AG08396 (cell line): Measurements from ENCODE around the gene AGPAT3.

Source experiments
- DNase-seq: peaks from one replicate; pipeline ENCODE4 v3.0.0; 2012; ENCODE audit warnings: low spot score, mixed read lengths

AGPAT3 gene

DNA sequence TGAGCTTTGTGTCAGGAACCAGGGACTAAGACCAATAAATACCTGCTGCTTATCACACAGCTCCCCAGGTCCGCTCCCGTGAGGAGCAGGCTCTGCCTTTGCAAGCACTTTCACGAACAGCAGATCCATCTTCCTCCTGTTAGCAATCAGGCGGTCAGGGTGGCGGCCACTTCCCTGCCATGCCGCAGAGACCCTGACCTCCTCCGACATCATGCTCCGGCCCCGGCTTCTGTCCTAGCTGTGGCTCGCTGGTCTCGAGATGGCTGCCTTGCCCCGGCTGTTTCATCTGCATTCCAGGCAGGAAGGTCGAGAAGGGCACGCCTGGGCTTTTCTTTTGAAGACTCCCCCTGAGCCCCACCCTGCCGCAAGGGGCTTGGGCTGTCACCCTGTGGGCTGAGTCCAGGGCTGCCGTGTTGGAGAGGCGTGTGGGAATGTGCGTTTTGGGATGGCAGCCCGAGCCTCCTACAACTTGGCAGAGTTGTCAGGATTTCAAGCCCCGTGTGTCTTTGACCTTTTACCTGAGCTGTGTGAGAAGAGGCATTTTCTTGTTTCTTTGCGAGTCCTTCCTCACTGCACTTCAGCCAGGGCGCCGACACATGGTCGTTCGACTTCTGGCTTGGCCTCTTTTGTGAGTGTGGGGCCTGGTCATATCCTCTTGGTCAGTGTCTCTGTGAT, 59.5 kb downstream of the AGPAT3 start:
- DNase-seq, result no peak

DNA sequence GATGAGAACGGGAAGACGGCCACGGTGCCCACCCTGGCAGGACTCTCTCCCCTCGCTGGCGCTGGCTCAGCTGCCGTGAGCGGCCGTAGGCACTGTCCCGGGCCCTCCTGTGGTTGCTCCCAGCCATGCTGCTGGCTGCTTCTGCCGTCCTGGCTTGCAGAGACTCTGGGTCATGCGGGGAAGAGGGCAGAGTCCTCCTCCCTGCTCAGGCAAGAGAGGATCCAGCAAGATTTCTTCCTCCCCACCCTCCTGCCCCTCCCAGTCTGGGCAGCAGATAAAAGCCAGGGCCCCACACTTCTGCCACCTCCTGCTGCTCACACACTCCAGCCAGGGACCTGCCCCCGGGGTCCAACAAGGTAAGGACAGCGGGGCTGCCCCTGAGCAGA, 60.1 kb downstream of the AGPAT3 start:
- DNase-seq, result no peak

DNA sequence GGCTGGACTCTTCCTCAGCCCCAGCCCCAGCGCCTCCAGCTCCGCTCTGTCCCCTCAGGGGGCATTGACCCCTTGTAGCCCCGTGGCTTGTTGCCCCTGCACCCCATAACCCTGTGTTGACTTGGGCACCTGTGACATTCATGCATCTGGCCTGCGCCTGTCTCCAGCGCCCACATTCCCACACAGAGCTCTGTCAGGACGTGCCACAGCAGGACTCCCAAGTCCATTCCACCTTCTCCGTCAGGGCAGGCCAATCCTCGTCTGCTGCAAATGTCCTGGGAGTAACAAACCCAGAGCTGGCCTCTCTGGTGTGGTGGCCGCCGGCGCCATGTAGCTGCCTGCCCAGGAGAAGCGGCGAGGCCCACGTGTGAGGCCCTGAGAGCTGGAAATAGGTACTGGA, 60.6 kb downstream of the AGPAT3 start:
- DNase-seq, result no peak

DNA sequence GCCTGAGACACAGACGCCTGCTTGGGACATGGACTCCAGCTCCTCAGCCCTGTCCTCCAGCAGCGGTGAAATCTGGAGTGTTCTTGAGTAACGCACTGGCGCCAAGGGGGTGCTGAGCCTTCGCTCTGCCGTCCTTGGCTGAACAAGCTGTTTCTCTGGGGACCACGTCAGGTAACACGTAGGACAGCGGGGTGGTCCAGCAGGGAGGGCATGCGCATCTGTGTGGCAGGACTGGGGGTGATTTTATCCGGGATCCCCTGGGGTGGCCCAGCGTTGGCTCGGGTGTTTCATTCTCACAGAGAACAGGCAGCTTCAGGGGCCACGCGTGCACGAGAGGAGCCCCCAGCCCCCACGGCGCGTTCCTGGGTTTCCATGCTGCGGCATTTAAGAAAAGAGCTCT, 61.2 kb downstream of the AGPAT3 start:
- DNase-seq, result no peak

DNA sequence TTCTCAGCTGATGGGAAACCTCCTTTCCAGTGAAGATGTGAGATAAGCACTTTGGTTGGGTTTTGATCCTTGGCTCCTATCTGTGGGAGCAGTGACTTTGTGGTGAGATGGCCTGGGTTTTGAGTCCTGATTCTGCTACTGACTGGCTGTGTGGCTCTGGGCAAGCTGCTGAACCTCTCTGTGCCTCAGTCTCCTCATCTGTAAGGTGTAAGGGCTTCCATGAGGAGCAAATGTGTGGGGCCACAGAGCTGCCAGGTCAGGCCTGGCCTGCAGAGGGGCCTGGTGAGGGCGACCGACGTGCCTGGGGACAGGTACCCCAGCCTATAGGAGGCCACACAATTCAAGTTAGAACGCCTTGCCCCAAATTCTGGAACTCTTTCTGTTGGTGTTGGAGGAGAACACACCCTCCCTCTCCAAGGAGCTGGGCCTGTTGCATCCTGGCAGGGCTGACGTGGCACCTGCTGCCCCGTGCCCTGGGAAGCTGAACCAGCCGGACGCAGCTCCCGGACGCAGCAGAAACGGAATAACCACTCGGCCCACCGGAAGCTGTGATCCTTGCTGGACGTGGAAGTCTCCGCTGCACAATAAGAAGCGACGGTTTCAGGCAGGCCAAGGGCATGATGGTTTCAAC, 62.7 kb downstream of the AGPAT3 start:
- no peak for DNase-seq

DNA sequence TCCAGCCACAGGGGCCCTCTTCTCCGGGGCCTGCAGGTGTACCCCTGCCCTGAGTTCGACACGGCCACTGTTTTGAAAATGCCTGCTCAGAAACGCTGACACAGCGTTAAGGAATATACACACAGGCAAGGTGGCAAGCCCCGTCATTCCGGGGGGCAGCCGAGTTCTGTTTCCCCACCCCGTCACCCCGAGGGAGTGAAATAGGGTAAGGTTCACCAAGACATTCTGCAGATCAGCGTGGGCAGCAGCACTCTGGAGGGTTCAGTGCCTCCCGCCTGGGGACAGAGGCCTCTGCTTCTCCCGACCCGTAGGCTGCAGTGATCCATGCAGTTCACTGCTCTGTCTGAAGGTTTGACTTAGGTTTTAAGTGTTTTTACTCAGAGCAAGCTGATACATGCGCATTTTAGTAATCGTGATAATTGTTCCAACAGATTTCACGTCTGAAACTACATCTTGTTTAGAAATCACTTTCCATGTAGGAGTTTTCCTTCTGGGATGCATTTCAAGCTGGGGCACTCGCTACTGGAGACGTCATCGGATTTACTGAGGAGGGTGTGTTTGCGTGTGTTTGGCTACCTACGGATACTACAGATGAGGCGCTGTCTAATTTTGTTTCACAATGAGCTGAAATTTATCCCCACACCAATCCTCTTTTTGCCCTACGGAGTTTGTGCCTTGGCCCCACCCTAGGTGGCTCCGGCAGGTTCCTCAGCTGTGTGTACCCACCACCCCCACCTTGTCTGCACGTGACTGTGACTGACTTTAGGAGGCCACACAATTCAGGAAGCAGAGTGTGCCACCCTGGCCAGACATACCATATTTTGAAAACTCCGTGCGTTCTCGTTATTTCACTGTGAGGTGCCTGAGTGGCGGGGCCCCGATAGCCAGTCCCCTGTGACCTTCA, 63.5 kb downstream of the AGPAT3 start:
- no peak for DNase-seq

DNA sequence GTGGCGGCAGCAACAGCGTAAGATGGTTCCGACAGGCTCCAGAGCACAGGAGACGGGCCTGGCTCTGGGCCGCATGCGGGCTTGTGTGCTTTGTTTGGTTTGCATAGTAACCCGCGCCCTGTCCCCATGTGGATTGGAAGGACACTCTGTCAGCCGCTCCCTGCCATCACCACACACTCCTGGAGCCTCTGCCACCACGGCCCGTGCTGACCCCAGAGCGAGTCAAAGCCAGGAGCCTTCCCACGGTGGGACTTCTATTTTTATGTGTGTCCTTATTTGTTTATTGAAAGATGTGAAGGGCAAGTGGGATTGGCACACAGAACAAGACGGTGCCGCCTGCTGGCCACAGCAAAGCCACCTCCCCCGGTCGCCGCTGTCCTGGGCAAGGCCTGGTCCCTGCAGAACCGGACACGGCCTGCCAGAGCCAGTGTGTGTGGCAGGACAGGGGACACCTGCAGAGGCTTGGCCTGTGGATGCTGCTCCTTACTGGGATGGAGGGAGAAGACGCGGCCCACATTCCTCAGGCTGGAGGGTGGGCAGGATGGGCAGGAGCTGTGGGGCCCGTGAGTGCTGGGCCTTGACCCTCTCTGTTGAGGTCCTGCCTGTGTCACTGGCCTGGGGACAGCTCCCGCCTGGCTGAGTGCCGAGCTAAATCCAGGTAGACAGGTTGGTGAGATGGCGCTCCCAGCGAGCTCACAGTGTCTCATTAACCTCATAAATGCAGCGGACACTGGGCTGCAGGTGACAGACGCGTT, 64.4 kb downstream of the AGPAT3 start:
- no peak for DNase-seq

DNA sequence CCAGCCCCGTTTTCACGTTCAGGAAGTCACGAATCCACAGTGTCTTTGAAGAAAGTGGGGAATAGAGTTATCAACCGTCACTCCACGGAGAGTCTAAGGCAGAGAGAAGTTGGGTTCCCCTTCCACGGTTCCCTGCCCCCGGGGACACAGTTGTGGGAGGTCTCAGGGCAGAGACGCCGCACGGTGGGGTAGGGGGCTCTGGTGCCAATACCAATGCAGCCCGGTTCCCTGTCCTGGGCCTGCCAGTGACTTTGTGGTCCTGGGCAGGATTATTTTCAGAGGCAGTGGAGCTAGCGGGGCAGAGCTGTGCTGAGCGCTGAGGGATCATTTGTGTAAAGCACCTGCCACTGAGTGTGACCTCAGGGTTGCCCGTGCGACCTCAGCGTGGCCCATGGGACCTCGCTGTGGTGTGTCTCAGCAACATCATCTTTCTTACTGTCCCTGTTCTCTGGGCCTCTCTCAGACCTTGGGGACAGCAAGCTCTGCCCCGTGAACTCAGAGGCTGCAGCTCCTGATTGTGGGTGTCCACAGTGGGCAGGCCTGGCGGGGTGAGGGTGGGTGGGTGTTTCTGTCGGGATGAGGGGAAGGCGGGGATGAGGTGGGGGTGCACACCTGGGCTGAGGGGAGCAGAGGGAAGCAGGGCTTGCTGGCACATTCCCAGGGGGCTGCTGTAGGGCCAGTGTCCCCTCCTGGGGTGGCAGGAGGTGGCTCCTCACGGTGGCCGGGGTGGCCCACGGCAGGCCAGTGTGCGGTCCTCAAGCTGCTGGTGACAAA, 65.2 kb downstream of the AGPAT3 start:
- no peak for DNase-seq

DNA sequence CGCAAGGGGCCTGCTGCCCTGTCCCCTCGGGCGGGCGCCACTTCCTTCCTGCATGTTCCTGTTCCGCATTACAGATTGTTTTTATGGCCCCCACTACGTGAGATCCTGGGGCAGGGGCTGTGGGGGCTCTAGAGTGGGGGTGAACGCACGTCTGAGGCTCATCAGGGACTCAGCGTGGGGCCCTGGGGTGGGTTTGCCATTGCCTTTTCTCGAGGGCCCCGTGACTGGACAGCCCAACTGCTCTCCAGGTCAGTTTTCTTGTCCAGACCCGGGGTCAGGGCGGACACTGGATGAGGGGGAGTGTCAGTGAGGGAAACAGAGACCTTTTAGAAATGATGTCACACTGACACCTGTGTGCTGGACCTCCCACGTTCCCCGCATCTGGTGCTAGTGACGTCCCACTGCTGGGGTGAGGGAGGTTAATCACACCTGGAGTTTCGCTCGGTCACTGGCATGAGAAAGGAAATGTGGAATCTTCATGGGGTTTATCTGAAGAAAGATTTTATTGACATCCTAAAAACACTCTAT, 65.9 kb downstream of the AGPAT3 start:
- DNase-seq, result no peak

DNA sequence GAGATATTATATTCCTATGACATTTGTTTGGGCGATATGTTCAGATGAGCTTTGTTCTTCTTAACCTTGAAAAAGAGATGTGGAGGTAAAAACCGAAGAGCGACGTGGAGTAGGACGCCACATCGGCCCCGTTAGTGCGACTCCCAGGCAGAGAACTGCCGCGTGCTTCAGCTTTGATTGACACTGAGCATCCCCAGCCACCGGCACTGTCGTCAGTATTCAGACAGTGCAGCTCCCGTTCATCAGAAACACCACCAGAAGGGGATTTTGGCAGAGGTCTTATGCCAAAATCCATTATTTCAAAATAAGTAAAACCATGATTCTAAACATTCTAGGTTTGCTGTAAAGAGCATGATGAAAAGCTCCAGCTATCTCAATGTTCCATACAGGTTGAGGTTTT, 66.5 kb downstream of the AGPAT3 start:
- no peak for DNase-seq

DNA sequence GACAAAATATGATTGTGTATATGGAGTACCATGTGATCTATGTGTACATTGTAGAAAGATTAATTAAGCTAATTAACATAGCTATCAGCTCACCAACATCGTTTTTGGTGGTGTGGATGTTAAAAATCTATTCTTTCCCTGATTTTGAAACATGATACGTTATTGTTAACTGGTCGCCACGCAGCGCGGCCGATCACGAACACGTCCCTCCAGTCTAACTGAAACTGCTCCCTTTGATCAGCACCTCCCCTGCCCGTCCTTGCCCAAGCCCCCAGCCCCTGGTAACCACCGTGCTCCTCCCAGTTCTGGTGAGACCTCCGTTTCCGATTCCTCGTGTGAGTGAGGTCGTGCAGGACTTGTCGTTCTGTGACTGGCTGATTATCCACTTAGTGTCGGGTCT, 67.0 kb downstream of the AGPAT3 start:
- DNase-seq, result no peak

DNA sequence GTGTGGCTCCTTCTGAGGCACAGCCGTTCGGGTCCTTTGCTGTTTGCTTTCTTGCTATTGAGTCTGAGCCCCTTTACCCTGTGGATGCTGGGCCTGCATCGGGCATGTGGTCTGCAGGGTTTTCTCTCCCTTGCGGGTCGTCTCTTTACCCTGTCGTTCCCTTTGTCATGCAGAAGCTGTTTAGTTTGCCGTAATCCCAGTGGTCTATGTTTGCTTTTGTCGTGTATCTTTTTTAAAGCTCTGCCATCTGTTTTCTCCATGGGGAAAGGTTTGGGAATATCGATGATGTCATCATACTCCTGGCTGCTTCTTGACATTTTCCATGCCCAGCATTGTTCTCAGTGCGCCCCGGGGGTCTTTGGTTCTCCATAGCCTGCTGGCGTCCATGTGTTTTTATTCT, 68.2 kb downstream of the AGPAT3 start:
- no peak for DNase-seq

DNA sequence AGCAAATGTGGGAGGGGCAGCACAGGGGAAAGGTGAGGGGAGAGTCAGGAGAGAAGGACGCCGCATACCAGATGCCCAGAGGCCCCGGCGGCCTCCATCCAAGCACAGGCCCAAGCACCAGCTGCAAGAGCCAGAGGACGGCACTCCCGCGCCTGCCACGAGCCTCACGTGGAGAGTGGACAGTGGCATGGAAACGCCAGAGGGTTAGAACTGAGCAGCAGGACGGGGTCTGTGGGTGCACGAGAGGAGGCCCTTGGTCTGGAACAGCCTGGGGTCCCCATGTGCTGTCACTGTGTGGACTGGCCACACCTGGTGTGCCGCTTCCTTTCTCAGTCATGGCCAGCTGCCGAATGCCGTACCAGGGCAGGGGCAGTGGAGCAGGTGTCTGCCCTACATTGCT, 68.7 kb downstream of the AGPAT3 start:
- DNase-seq, result no peak

DNA sequence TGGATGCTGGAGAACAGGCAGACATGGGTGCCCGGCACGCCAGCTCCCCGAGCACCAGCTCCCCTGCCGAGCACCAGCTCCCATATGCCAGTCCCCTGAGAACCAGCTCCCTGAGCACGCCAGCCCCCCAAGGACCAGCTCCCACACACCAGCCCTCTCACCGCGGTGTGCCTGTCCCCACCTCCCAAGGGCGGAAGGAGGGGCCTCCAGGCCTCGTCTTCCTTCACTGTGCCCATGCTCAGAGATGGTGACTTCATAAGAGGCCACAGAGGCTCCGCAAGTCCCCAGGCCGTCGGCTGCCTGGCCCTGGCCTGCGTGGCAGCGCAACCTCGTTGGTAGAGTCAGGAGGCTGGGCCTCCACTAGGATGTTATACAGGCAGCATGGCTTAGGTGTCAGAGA, 69.1 kb downstream of the AGPAT3 start:
- DNase-seq, result no peak

DNA sequence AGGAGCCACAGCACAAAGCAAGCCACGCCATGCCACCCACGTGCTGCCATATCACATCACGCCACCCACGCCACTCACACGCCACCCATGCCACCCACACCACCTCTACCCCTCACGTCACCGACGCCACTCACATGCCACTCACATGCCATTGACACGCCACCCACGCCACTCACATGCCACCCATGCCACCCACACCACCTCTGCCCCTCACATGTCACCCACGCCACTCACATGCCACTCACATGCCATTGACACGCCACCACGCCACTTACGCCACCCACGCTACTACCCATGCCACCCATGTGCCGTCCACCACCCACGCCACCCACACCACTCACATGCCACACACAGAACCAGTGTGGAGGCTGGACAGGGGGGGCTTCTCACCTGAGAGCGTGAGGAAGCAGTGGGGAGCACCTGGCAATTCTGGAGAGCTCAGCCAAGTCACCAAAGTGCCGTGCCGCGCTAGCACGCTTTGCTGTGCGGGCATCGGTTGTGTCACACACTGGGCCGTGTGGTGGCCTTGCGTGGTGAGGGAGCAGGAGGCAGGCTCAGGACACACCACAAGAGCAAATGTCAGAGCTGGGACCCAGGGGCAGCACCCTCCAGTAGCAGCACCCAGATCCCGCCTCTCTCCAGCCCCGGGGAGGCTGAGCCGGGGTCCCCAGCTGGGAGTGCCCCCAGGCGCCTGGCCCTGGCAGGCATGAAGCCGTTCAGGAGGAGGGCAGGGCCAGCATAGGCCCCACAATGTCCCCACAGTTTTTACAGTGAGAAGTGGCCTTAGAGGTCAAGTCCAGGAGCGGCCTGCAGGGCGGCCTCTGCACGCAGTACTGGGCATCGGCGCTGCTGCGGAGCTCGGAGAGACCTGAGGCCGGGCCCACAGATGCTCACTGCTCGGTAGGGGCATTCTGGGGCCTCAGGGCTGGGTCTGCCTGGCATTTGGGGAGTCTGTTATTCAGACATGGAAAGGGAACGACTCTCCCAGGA, 70.0 kb downstream of the AGPAT3 start:
- DNase-seq, result no peak

DNA sequence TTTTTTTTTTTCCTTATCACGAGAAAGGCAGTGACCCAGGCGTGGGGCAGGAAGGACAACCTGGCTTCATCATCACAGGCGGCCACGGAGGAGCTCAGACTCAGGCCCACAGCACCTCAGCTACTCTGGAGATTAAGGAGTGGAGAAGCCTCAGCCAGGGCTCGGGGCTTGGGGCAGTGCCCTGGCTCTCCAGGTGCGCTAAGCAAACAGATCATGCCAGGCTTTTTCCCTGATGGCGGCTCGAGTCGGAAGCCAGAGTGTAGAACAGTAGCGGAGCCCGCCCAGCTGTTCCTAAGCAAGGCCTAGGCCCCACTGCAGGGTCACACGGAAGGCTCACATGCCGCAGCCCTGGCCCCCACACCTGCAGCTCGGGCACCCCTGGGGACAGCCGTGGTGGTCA, 70.7 kb downstream of the AGPAT3 start:
- DNase-seq, result no peak

DNA sequence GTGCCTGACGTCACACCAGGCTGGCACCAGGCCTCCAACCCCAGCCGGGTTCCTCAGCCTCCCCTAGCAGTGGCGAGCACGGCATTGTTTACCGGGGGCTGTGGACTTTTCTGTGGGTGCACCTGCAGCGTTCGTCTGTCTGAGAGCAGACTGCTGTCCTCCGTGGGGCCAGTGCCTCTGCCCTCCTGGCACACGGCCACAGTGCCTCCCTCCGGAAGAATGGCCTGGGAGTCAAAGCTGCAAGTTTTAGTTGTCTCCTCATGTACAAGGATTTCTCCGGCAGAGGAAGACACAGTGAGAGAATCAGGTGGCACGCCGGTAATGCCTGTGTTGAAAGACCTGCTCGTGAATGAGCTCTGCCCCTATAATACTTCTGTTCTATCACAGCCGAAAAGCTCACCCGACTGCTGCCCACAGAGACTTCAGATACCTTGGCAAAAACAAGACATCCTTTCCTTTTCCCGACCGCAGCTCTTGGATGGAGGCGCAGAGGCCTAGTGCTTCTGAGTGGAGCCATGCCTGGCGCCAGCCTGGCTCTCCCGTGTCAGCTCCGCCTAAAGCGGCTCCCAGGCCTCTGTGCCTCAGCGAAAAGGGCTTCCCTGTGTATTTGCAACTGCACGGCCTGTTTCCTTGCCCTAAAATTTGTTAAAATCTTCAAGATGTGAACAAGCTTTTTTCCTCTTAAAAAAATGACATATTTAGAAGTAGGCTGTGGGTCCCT, 71.4 kb downstream of the AGPAT3 start:
- DNase-seq, result no peak

DNA sequence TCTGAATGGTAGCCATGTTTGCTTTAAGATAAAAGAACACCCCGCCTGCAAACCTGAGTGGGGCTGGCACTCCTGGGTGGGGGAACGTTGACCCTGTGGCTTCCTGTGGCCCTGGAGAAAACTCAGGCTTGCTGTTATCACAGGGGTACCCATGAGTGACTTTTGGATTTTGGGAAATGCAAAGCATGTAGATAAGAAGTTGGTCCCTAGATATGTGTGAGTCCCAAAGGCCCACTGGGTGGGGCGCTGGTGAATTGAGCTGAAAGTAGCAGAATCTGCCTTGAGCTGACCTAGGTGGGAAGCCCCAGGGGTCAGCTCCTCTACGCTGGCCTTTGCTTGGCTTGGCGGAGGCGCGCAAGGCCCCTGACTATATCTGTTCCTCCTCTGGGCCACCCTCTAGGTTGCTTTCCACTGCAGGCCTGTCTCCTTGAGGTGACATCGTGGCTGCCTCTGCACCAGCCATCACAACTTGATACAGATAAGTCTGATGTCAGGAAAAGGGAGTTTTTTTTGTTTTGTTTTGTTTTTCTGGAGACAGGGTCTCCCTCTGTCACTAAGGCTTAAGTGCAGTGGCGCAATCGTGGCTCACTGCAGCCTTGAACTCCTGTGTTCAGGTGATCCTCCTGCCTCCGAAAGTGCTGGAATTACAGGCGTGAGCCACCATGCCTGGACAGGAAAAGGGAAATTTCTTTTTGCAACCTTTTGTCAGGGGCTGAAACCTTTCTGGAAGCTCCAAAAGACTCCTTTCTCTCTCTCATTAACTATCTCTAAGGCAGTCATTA, 72.2 kb downstream of the AGPAT3 start:
- no peak for DNase-seq

DNA sequence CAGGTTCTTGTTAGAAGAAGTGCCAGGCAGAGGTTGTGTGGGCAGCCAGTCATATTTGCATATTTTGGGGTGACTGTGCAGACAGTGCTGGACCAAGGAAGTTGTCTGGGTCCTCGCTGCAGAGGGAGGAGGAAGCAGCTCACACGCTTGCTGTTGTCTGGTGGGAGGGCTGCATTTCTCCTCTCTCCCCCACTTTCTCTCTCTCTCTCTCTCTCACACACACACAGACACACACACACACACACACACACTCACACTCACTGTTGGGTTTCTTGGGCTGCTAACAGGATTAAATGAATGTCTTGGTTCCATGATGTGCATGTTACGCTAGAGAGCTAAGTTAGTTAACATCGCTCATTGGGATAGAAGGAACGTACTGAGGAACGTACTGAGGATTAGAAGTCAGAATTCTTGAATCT, 72.9 kb downstream of the AGPAT3 start:
- DNase-seq, result no peak
